Glomerular visceral epithelial cell (primary cell): ENCODE measurements around the gene BANF1.
"Not testable (repeated sequence)": the region's sequence is repeated elsewhere in the genome, so short reads cannot be mapped to it uniquely, and the experiment has no call there.

ENCODE experiments used
- DNase-seq: peaks from one replicate; pipeline ENCODE4 v3.0.0-alpha.2; 2016; ENCODE audit errors: extremely low spot score

BANF1 gene

GRCh38 chr11:65978391-65979238 is 23.7 kb upstream of the BANF1 start:
- DNase-seq, result no peak

GRCh38 chr11:65979261-65979759 is 23.0 kb upstream of the BANF1 start:
- no peak for DNase-seq

GRCh38 chr11:65981101-65981740 is 21.1 kb upstream of the BANF1 start:
- no peak for DNase-seq

- DNase-seq, result no peak
Observed at GRCh38 chr11:65981972-65982823, 20.1 kb upstream of the BANF1 start.

- DNase-seq, result no peak
Observed at GRCh38 chr11:65982824-65983588, 19.3 kb upstream of the BANF1 start.

- DNase-seq, result no peak
Observed at GRCh38 chr11:65983589-65983987, 18.7 kb upstream of the BANF1 start.

- DNase-seq, result no peak
Observed at GRCh38 chr11:65987336-65987735, 15.0 kb upstream of the BANF1 start.

- peak; percentile 95 for DNase-seq
Observed at GRCh38 chr11:65988791-65989592, 13.3 kb upstream of the BANF1 start.

- DNase-seq, result no peak
Observed at GRCh38 chr11:65992056-65992455, 10.2 kb upstream of the BANF1 start.

GRCh38 chr11:65997286-65997685 is 5.0 kb upstream of the BANF1 start:
- DNase-seq, result no peak

GRCh38 chr11:66002648-66003225 is 434 bp downstream of the BANF1 start:
- DNase-seq, result no peak

GRCh38 chr11:66003291-66003690 is 988 bp downstream of the BANF1 start:
- no peak for DNase-seq

- DNase-seq, result no peak
Observed at GRCh38 chr11:66004186-66004585, 1.9 kb downstream of the BANF1 start.

GRCh38 chr11:66006134-66006890 is 4.0 kb downstream of the BANF1 start:
- DNase-seq, result no peak

GRCh38 chr11:66006891-66007176 is 4.5 kb downstream of the BANF1 start:
- no peak for DNase-seq

GRCh38 chr11:66007201-66007634 is 4.9 kb downstream of the BANF1 start:
- no peak for DNase-seq

- no peak for DNase-seq
Observed at GRCh38 chr11:66008095-66008467, 5.8 kb downstream of the BANF1 start.

GRCh38 chr11:66008468-66009101 is 6.3 kb downstream of the BANF1 start:
- peak; percentile 64 for DNase-seq

GRCh38 chr11:66010036-66010435 is 7.7 kb downstream of the BANF1 start:
- not testable (repeated sequence) for DNase-seq
